OCI-LY1 (cell line): ENCODE data around the gene UNC93A.
"Not testable (repeated sequence)": the region's sequence is repeated elsewhere in the genome, so short reads cannot be mapped to it uniquely, and the experiment has no call there.

Source experiments
- H2AFZ ChIP-seq: fragments of 200-600 bp; sonication (generic), shearing (Covaris generic); 2 replicates; pipeline ENCODE4 v1.6.0; 2014; ENCODE audit warnings: antibody characterized with exemption, mild to moderate bottlenecking, low read length
- H3F3A ChIP-seq: fragments of 200-600 bp; sonication (generic), shearing (Covaris generic); 2 replicates; pipeline ENCODE4 v1.6.0; 2014; ENCODE audit warnings: mild to moderate bottlenecking, antibody characterized with exemption, low read length, moderate library complexity; ENCODE audit not compliant: insufficient read depth
- H3K27ac ChIP-seq: fragments of 200-600 bp; sonication (generic); 2 replicates; pipeline ENCODE4 v1.5.1; 2014; ENCODE audit warnings: low read length, mixed run types, mild to moderate bottlenecking, low read depth; ENCODE audit not compliant: poor library complexity, severe bottlenecking
- H3K27me3 ChIP-seq: fragments of 200-600 bp; sonication (generic); 2 replicates; pipeline ENCODE4 v1.6.0; 2014; ENCODE audit warnings: antibody characterized with exemption, mild to moderate bottlenecking, low read length, moderate library complexity; ENCODE audit not compliant: insufficient read depth
- H3K36me3 ChIP-seq: fragments of 200-600 bp; sonication (generic); 2 replicates; pipeline ENCODE4 v1.6.1; 2014; ENCODE audit warnings: mild to moderate bottlenecking, antibody characterized with exemption, low read length, moderate library complexity, mixed read lengths; ENCODE audit not compliant: insufficient read depth
- H3K4me1 ChIP-seq: fragments of 200-600 bp; sonication (generic); 2 replicates; pipeline ENCODE4 v1.5.1; 2014; ENCODE audit warnings: mild to moderate bottlenecking, low read length, moderate library complexity; ENCODE audit not compliant: insufficient read depth, severe bottlenecking
- H3K4me2 ChIP-seq: fragments of 200-600 bp; sonication (generic), shearing (Covaris generic); 2 replicates; pipeline ENCODE4 v1.6.1; 2014; ENCODE audit warnings: low read length
- H3K4me3 ChIP-seq: fragments of 200-600 bp; sonication (generic); 2 replicates; pipeline ENCODE4 v1.5.1; 2014; ENCODE audit warnings: low read length, low read depth, mild to moderate bottlenecking, mixed read lengths; ENCODE audit not compliant: poor library complexity, severe bottlenecking
- H3K79me2 ChIP-seq: fragments of 200-600 bp; shearing (Covaris generic); 2 replicates; pipeline ENCODE4 v1.6.1; 2016; ENCODE audit warnings: mixed run types, low read length, mixed read lengths; ENCODE audit not compliant: insufficient read depth
- H3K9ac ChIP-seq: fragments of 200-600 bp; sonication (generic), shearing (Covaris generic); 2 replicates; pipeline ENCODE4 v1.6.1; 2014; ENCODE audit warnings: mild to moderate bottlenecking, low read length, mixed read lengths
- H3K9me2 ChIP-seq: fragments of 200-600 bp; sonication (generic), shearing (Covaris generic); 2 replicates; pipeline ENCODE4 v1.6.1; 2014; ENCODE audit warnings: low read depth, mild to moderate bottlenecking, low read length, mixed read lengths
- H3K9me3 ChIP-seq: fragments of 200-600 bp; shearing (Covaris generic); 2 replicates; pipeline ENCODE4 v1.6.1; 2014; ENCODE audit warnings: low read length, mixed read lengths
- H4K20me1 ChIP-seq: fragments of 200-600 bp; sonication (generic), shearing (Covaris generic); 2 replicates; pipeline ENCODE4 v1.6.0; 2016; ENCODE audit warnings: mild to moderate bottlenecking, low read length; ENCODE audit not compliant: insufficient read depth
- CTCF ChIP-seq: fragments of 200-600 bp; sonication (generic), shearing (Covaris generic); IDR thresholded peaks from 2 replicates; pipeline ENCODE4 v1.5.1; 2017; ENCODE audit warnings: mild to moderate bottlenecking, antibody characterized with exemption, low read length, moderate library complexity, mixed read lengths
- EZH2 ChIP-seq: fragments of 200-600 bp; sonication (generic), shearing (Covaris generic); IDR thresholded peaks from 2 replicates; pipeline ENCODE4 v1.8.0; 2017; ENCODE audit warnings: borderline replicate concordance, mixed run types, mild to moderate bottlenecking, antibody characterized with exemption, low read length, moderate library complexity, mixed read lengths

UNC93A gene

GRCh38 chr6:167276772-167277533 lies 14.2 kb upstream of the UNC93A start:
- H3F3A ChIP-seq = no peaks in the 10 kb centered on the region
- H2AFZ ChIP-seq = no peak overlapping the region
- no peaks in the 10 kb centered on the region for H3K9me3 ChIP-seq
- no peaks in the 10 kb centered on the region for H3K36me3 ChIP-seq
- H3K4me1 ChIP-seq = no peaks in the 10 kb centered on the region
- no peak for TF ChIP-seq EZH2
- no peak for TF ChIP-seq CTCF
- H3K27me3 ChIP-seq = peaks cover 2% of the 10 kb centered on the region
- H3K79me2 ChIP-seq = no peaks in the 10 kb centered on the region
- H3K27ac ChIP-seq = no peak overlapping the region
- H3K4me3 ChIP-seq = no peak overlapping the region
- H3K4me2 ChIP-seq = no peak overlapping the region
- H3K9me2 ChIP-seq = no peaks in the 10 kb centered on the region
- no peaks in the 10 kb centered on the region for H4K20me1 ChIP-seq
- no peak overlapping the region for H3K9ac ChIP-seq

- H3K36me3 ChIP-seq, H3K4me2 ChIP-seq, H3F3A ChIP-seq, H2AFZ ChIP-seq, H3K79me2 ChIP-seq, H3K9me3 ChIP-seq, H3K9me2 ChIP-seq, H3K27me3 ChIP-seq, H4K20me1 ChIP-seq, H3K4me3 ChIP-seq, H3K27ac ChIP-seq, H3K9ac ChIP-seq, H3K4me1 ChIP-seq: not testable (repeated sequence)
Measured at GRCh38 chr6:167278173-167278940, 12.8 kb upstream of the UNC93A start.

GRCh38 chr6:167279766-167280446 lies 11.2 kb upstream of the UNC93A start:
- no peaks in the 10 kb centered on the region for H3K79me2 ChIP-seq
- no peaks in the 10 kb centered on the region for H4K20me1 ChIP-seq
- no peaks in the 10 kb centered on the region; the same call in 1 of the 2 replicates for H3K27me3 ChIP-seq
- H3K4me3 ChIP-seq = no peak overlapping the region
- no peak overlapping the region for H3K9ac ChIP-seq
- H2AFZ ChIP-seq = no peak overlapping the region
- H3K9me2 ChIP-seq = no peaks in the 10 kb centered on the region
- no peaks in the 10 kb centered on the region for H3F3A ChIP-seq
- H3K36me3 ChIP-seq = no peaks in the 10 kb centered on the region
- H3K4me1 ChIP-seq = no peaks in the 10 kb centered on the region
- no peak overlapping the region for H3K27ac ChIP-seq
- H3K4me2 ChIP-seq = no peak overlapping the region
- H3K9me3 ChIP-seq = no peaks in the 10 kb centered on the region
- TF ChIP-seq CTCF = no peak
- TF ChIP-seq EZH2 = no peak

GRCh38 chr6:167280466-167280865 lies 10.6 kb upstream of the UNC93A start:
- not testable (repeated sequence) for H3K79me2 ChIP-seq, H3K9me3 ChIP-seq, H3K27ac ChIP-seq, H3K9ac ChIP-seq, H4K20me1 ChIP-seq, H3F3A ChIP-seq, H2AFZ ChIP-seq, H3K4me1 ChIP-seq, H3K4me3 ChIP-seq, H3K9me2 ChIP-seq, H3K27me3 ChIP-seq, H3K36me3 ChIP-seq, H3K4me2 ChIP-seq
